K562 (cell line): ENCODE measurements around the gene SLTM. TPM values are rescaled to one million over a fixed set of nuclear protein-coding genes. Genes with fewer than 3 reads are reported as not detected.

Experiments used
- CGGBP1 ChIP-seq: fragments of 250-450 bp; sonication (Bioruptor Pico); IDR thresholded peaks from 2 replicates; pipeline ENCODE4 v1.9.0; 2021; ENCODE audit warnings: mild to moderate bottlenecking
- CREB3L1 ChIP-seq: fragments of 450-650 bp; IDR thresholded peaks from 2 replicates; pipeline ENCODE4 v1.6.1; 2014; ENCODE audit warnings: low read depth, mild to moderate bottlenecking, moderate library complexity, borderline replicate concordance
- CREBBP ChIP-seq: IDR thresholded peaks from one replicate; pipeline ENCODE4 v1.6.1; 2012; ENCODE audit warnings: low read depth, mild to moderate bottlenecking, control low read depth, inconsistent platforms, low read length
- EP400 ChIP-seq: fragments of 450-650 bp; IDR thresholded peaks from 2 replicates; pipeline ENCODE4 v1.6.1; 2017; ENCODE audit warnings: antibody characterized with exemption, mild to moderate bottlenecking, moderate library complexity
- GABPB1 ChIP-seq: sonication (generic); formaldehyde crosslinking; IDR thresholded peaks from 2 replicates; pipeline ENCODE4 v1.8.0; 2022; ENCODE audit warnings: mild to moderate bottlenecking, missing genetic modification reagents
- PRPF4 ChIP-seq: fragments of 200-400 bp; formaldehyde crosslinking; IDR thresholded peaks from one replicate; pipeline ENCODE4 v1.6.1; 2017; ENCODE audit warnings: low read length, low read depth, mild to moderate bottlenecking; ENCODE audit not compliant: insufficient read depth, poor library complexity, severe bottlenecking
- SLC30A9 ChIP-seq: fragments of 250-450 bp; sonication (Bioruptor Pico); IDR thresholded peaks from 2 replicates; pipeline ENCODE4 v1.8.0; 2022; ENCODE audit warnings: mild to moderate bottlenecking, moderate library complexity
- SMARCE1 ChIP-seq: fragments of 450-650 bp; IDR thresholded peaks from 2 replicates; pipeline ENCODE4 v1.7.1; 2016; ENCODE audit warnings: mild to moderate bottlenecking
- TEAD2 ChIP-seq: fragments of 450-650 bp; IDR thresholded peaks from 2 replicates; pipeline ENCODE4 v1.6.1; 2016; ENCODE audit warnings: missing genetic modification characterization, control low read depth, missing compliant biosample characterization
- TSHZ1 ChIP-seq: fragments of 250-450 bp; sonication (Bioruptor Pico); IDR thresholded peaks from 2 replicates; pipeline ENCODE4 v1.4.0; 2020; ENCODE audit warnings: mild to moderate bottlenecking, moderate library complexity
- XRCC4 ChIP-seq: IDR thresholded peaks from one replicate; pipeline ENCODE4 v1.6.1; 2011; ENCODE audit not compliant: insufficient read depth, insufficient read length; ENCODE audit errors: extremely low read depth
- ZFP91 ChIP-seq: sonication (generic); formaldehyde crosslinking; IDR thresholded peaks from 2 replicates; pipeline ENCODE4 v1.8.0; 2022; ENCODE audit warnings: mild to moderate bottlenecking, missing genetic modification reagents
- polyA plus RNA-seq, 8 experiments: library from polyadenylated mRNA; depleted of rRNA in 4 of 8; stranded (reverse) in 5 of 8; unstranded in 3 of 8; fragments of >200 nt; fragmentation: Nextera tagmentation in 2 of 8; fragmentation: Illumina TruSeq in 1 of 8; extraction: Ambion mirVana in 2 of 8; extraction: Trizol in 1 of 8; gene quantifications; 2 replicates each; pipeline versions ENCODE4 v1.2.1 to v1.2.3, GENCODE V29; 2011 to 2014; ENCODE audit warnings: inconsistent platforms in 1 of 8, missing spikeins in 1 of 8
- total RNA-seq, 7 experiments: library from RNA; depleted of rRNA in 6 of 7; stranded (reverse); fragments of >200 nt in 6 of 7; fragmentation: Illumina TruSeq in 2 of 7; extraction: Trizol in 2 of 7; gene quantifications; 2 replicates each; pipeline versions ENCODE4 v1.2.1 to v1.2.3, GENCODE V29; 2011 to 2021; ENCODE audit warnings: low replicate concordance in 1 of 7
- TF ChIP-seq, protein P1 (sequence below): fragments of 250-450 bp; sonication (Bioruptor Pico); IDR thresholded peaks from 2 replicates; pipeline ENCODE4 v1.8.0; 2021; ENCODE audit warnings: borderline replicate concordance, mild to moderate bottlenecking, moderate library complexity; ENCODE audit not compliant: poor library complexity, severe bottlenecking

SLTM gene
- total and polyA plus RNA-seq, 9 of the 15 experiments (the other 6 are each of a cell fraction or from before 2014, with no cell fraction given) = 39.5 to 163 (median 102) TPM

- TF ChIP-seq TSHZ1 (CRISPR knock-in tag) (no peak), ZFP91 (CRISPR knock-in tag) (no peak), TEAD2 (tag) (no peak), EP400 (no peak), XRCC4 (no peak), CREB3L1 (no peak), PRPF4 (no peak), SMARCE1 (no peak), GABPB1 (no peak), CGGBP1 (CRISPR knock-in tag) (no peak), SLC30A9 (CRISPR knock-in tag) (no peak), CREBBP (no peak)
- TF ChIP-seq, protein P1, sequence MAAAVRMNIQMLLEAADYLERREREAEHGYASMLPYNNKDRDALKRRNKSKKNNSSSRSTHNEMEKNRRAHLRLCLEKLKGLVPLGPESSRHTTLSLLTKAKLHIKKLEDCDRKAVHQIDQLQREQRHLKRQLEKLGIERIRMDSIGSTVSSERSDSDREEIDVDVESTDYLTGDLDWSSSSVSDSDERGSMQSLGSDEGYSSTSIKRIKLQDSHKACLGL (CRISPR knock-in tag) = no peak
- TF ChIP-seq, all 486 proteins: peak for 0
Measured at GRCh38 chr15:58880320-58880719, 53.2 kb downstream of the SLTM start (continued).
